Loucy (cell line): ENCODE data around the gene ARMC9.

Experiments used
- H2AFZ ChIP-seq: fragments of 200-600 bp; sonication (generic); 2 replicates; pipeline ENCODE4 v1.6.0; 2016; ENCODE audit warnings: antibody characterized with exemption, mild to moderate bottlenecking, low read length, moderate library complexity
- H3F3A ChIP-seq: fragments of 200-600 bp; 2 replicates; pipeline ENCODE4 v1.6.0; 2016; ENCODE audit warnings: antibody characterized with exemption, low read depth, mild to moderate bottlenecking
- H3K27me3 ChIP-seq: fragments of 200-600 bp; sonication (generic); 2 replicates; pipeline ENCODE4 v1.6.1; 2014; ENCODE audit warnings: low read length, mild to moderate bottlenecking; ENCODE audit not compliant: insufficient read depth, poor library complexity, severe bottlenecking
- H3K36me3 ChIP-seq: fragments of 200-600 bp; sonication (generic); 2 replicates; pipeline ENCODE4 v1.6.1; 2016; ENCODE audit warnings: low read length; ENCODE audit not compliant: insufficient read depth
- H3K4me1 ChIP-seq: fragments of 200-600 bp; sonication (generic); 2 replicates; pipeline ENCODE4 v1.5.1; 2014; ENCODE audit warnings: low read length, mild to moderate bottlenecking; ENCODE audit not compliant: insufficient read depth, poor library complexity, severe bottlenecking
- H3K4me2 ChIP-seq: fragments of 200-600 bp; sonication (generic); 2 replicates; pipeline ENCODE4 v1.6.0; 2014; ENCODE audit warnings: antibody characterized with exemption, low read length, low read depth, mild to moderate bottlenecking; ENCODE audit not compliant: poor library complexity, severe bottlenecking
- H3K4me3 ChIP-seq: fragments of 200-600 bp; sonication (generic); 2 replicates; pipeline ENCODE4 v1.5.1; 2014; ENCODE audit warnings: low read length, mild to moderate bottlenecking, mixed read lengths; ENCODE audit not compliant: poor library complexity, severe bottlenecking
- H3K79me2 ChIP-seq: fragments of 200-600 bp; sonication (generic); 2 replicates; pipeline ENCODE4 v1.6.1; 2014; ENCODE audit warnings: low read length; ENCODE audit not compliant: insufficient read depth
- H3K9ac ChIP-seq: fragments of 200-600 bp; sonication (generic); 2 replicates; pipeline ENCODE4 v1.6.0; 2014; ENCODE audit warnings: mild to moderate bottlenecking, low read depth, low read length, moderate library complexity; ENCODE audit not compliant: poor library complexity, severe bottlenecking
- H3K9me2 ChIP-seq: fragments of 200-600 bp; sonication (generic); replicated peaks from 2 replicates; pipeline ENCODE4 v1.6.1; 2016; ENCODE audit warnings: low read depth, low read length, mixed read lengths
- H3K9me3 ChIP-seq: fragments of 200-600 bp; sonication (generic); 2 replicates; pipeline ENCODE4 v1.6.1; 2014; ENCODE audit warnings: mild to moderate bottlenecking, antibody characterized with exemption, low read length, low read depth; ENCODE audit not compliant: insufficient read depth
- H4K20me1 ChIP-seq: fragments of 200-600 bp; sonication (generic); 2 replicates; pipeline ENCODE4 v1.6.0; 2014; ENCODE audit warnings: antibody characterized with exemption, low read length, mild to moderate bottlenecking; ENCODE audit not compliant: insufficient read depth, poor library complexity, severe bottlenecking
- CTCF ChIP-seq: fragments of 200-600 bp; sonication (generic); conservative IDR thresholded peaks from 2 replicates; pipeline ENCODE4 v1.5.1; 2014; ENCODE audit warnings: mild to moderate bottlenecking, antibody characterized with exemption, low read length
- EZH2phosphoT487 ChIP-seq: fragments of 200-600 bp; IDR thresholded peaks from 2 replicates; pipeline ENCODE4 v1.6.1; 2018; ENCODE audit warnings: antibody characterized with exemption, mild to moderate bottlenecking, moderate library complexity, borderline replicate concordance

ARMC9 gene

GRCh38 chr2:231256494-231256893 lies 58.1 kb downstream of the ARMC9 start:
- no peaks in the 10 kb centered on the region for H3K36me3 ChIP-seq
- no peak overlapping the region for H3K4me2 ChIP-seq
- no peaks in the 10 kb centered on the region for H3F3A ChIP-seq
- no peaks in the 10 kb centered on the region for H3K79me2 ChIP-seq
- no peaks in the 10 kb centered on the region for H3K27me3 ChIP-seq
- H3K9me3 ChIP-seq = no peaks in the 10 kb centered on the region
- no peak overlapping the region for H3K4me3 ChIP-seq
- no peaks in the 10 kb centered on the region for H4K20me1 ChIP-seq
- H3K9ac ChIP-seq = no peak overlapping the region
- no peaks in the 10 kb centered on the region for H3K9me2 ChIP-seq
- H2AFZ ChIP-seq = no peak overlapping the region
- TF ChIP-seq CTCF (no peak), EZH2phosphoT487 (no peak)
- peaks cover 7% of the 10 kb centered on the region for H3K4me1 ChIP-seq

GRCh38 chr2:231257763-231258162 lies 59.3 kb downstream of the ARMC9 start:
- no peak overlapping the region for H3K9ac ChIP-seq
- H3K79me2 ChIP-seq = no peaks in the 10 kb centered on the region
- H3K4me3 ChIP-seq = no peak overlapping the region
- TF ChIP-seq EZH2phosphoT487 (no peak), CTCF (no peak)
- H3K4me1 ChIP-seq = peaks cover 7% of the 10 kb centered on the region
- H3K9me3 ChIP-seq = no peaks in the 10 kb centered on the region
- no peaks in the 10 kb centered on the region for H3K9me2 ChIP-seq
- no peak overlapping the region for H3K4me2 ChIP-seq
- H3K27me3 ChIP-seq = no peaks in the 10 kb centered on the region
- no peaks in the 10 kb centered on the region for H4K20me1 ChIP-seq
- H3F3A ChIP-seq = no peaks in the 10 kb centered on the region
- no peak overlapping the region for H2AFZ ChIP-seq
- H3K36me3 ChIP-seq = no peaks in the 10 kb centered on the region

GRCh38 chr2:231258701-231259100 lies 60.3 kb downstream of the ARMC9 start:
- H3K4me2 ChIP-seq = peak overlapping the region; percentile 48
- H4K20me1 ChIP-seq = no peaks in the 10 kb centered on the region
- no peak for TF ChIP-seq CTCF
- TF ChIP-seq EZH2phosphoT487 = no peak

More at GRCh38 chr2:231258701-231259100, 60.3 kb downstream of the ARMC9 start:
- H3K9ac ChIP-seq = no peak overlapping the region
- H3K4me3 ChIP-seq = no peak overlapping the region
- H3F3A ChIP-seq = no peaks in the 10 kb centered on the region
- H3K79me2 ChIP-seq = no peaks in the 10 kb centered on the region
- peaks cover 7% of the 10 kb centered on the region for H3K4me1 ChIP-seq
- H3K36me3 ChIP-seq = no peaks in the 10 kb centered on the region
- no peak overlapping the region for H2AFZ ChIP-seq
- H3K27me3 ChIP-seq = no peaks in the 10 kb centered on the region
- no peaks in the 10 kb centered on the region for H3K9me3 ChIP-seq
- no peaks in the 10 kb centered on the region for H3K9me2 ChIP-seq
